SK-N-SH treated with all-trans-retinoic acid at 6 μM for 48 hours (cell line): ENCODE data around the gene STK39.

ENCODE experiments used
- ATAC-seq: fragments of 200-7000 bp; cut with Tn5 transposase; 3 replicates; pipeline ENCODE4 v1.9.1; 2020; ENCODE audit warnings: mild to moderate bottlenecking, moderate library complexity
- ARNTL ChIP-seq: fragments of 450-650 bp; formaldehyde crosslinking; IDR thresholded peaks from 2 replicates; pipeline ENCODE4 v1.5.0; 2020; ENCODE audit warnings: low read depth, mild to moderate bottlenecking, moderate library complexity, borderline replicate concordance
- BACH2 ChIP-seq: fragments of 250-450 bp; sonication (Bioruptor Pico); IDR thresholded peaks from 2 replicates; pipeline ENCODE4 v1.9.0; 2021; ENCODE audit warnings: mild to moderate bottlenecking, borderline replicate concordance
- CSDC2 ChIP-seq: fragments of 250-450 bp; sonication (Bioruptor Pico); IDR thresholded peaks from 2 replicates; pipeline ENCODE4 v1.5.0; 2020; ENCODE audit warnings: mild to moderate bottlenecking, moderate library complexity
- CSRNP3 ChIP-seq: fragments of 250-450 bp; sonication (Bioruptor Pico); IDR thresholded peaks from 2 replicates; pipeline ENCODE4 v1.5.1; 2021; ENCODE audit warnings: mild to moderate bottlenecking, moderate library complexity
- ESRRG ChIP-seq: fragments of 250-450 bp; sonication (Bioruptor Pico); IDR thresholded peaks from 2 replicates; pipeline ENCODE4 v1.6.1; 2021; ENCODE audit warnings: mild to moderate bottlenecking
- GLIS3 ChIP-seq: fragments of 250-450 bp; sonication (Bioruptor Pico); IDR thresholded peaks from 2 replicates; pipeline ENCODE4 v1.5.0; 2020; ENCODE audit warnings: mild to moderate bottlenecking, moderate library complexity
- ISL1 ChIP-seq: fragments of 250-450 bp; sonication (Bioruptor Pico); IDR thresholded peaks from 2 replicates; pipeline ENCODE4 v2.1.2; 2022; ENCODE audit warnings: mild to moderate bottlenecking, moderate library complexity
- PPARA ChIP-seq: fragments of 250-450 bp; sonication (Bioruptor Pico); IDR thresholded peaks from 2 replicates; pipeline ENCODE4 v1.5.0; 2020; ENCODE audit warnings: mild to moderate bottlenecking, borderline replicate concordance
- RARB ChIP-seq: fragments of 250-450 bp; sonication (Bioruptor Pico); IDR thresholded peaks from 2 replicates; pipeline ENCODE4 v1.8.0; 2021; ENCODE audit warnings: mild to moderate bottlenecking, moderate library complexity
- SNAI2 ChIP-seq: fragments of 250-450 bp; sonication (Bioruptor Pico); IDR thresholded peaks from 2 replicates; pipeline ENCODE4 v1.5.0; 2020; ENCODE audit warnings: mild to moderate bottlenecking, moderate library complexity
- TCF4 ChIP-seq: fragments of 250-450 bp; sonication (Bioruptor Pico); IDR thresholded peaks from 2 replicates; pipeline ENCODE4 v1.8.0; 2021; ENCODE audit warnings: mild to moderate bottlenecking, moderate library complexity, borderline replicate concordance
- TOX ChIP-seq: fragments of 250-450 bp; sonication (Bioruptor Pico); IDR thresholded peaks from 2 replicates; pipeline ENCODE4 v1.8.0; 2021; ENCODE audit warnings: mild to moderate bottlenecking, moderate library complexity, borderline replicate concordance
- ZC3H10 ChIP-seq: fragments of 250-450 bp; sonication (Bioruptor Pico); IDR thresholded peaks from 2 replicates; pipeline ENCODE4 v1.5.1; 2021; ENCODE audit warnings: mild to moderate bottlenecking, moderate library complexity
- ZFP3 ChIP-seq: fragments of 250-450 bp; sonication (Bioruptor Pico); IDR thresholded peaks from 2 replicates; pipeline ENCODE4 v1.5.0; 2020; ENCODE audit warnings: mild to moderate bottlenecking, moderate library complexity
- ZNF565 ChIP-seq: fragments of 450-650 bp; formaldehyde crosslinking; conservative IDR thresholded peaks from 2 replicates; pipeline ENCODE4 v1.5.0; 2020; ENCODE audit warnings: low read depth, mild to moderate bottlenecking, moderate library complexity
- ZNF8 ChIP-seq: fragments of 450-650 bp; formaldehyde crosslinking; IDR thresholded peaks from 2 replicates; pipeline ENCODE4 v1.5.0; 2020; ENCODE audit warnings: mild to moderate bottlenecking, moderate library complexity
- TF ChIP-seq, protein P1 (sequence below): fragments of 250-450 bp; sonication (Bioruptor Pico); IDR thresholded peaks from 2 replicates; pipeline ENCODE4 v1.8.0; 2021; ENCODE audit warnings: low read depth, mild to moderate bottlenecking, moderate library complexity, borderline replicate concordance
- TF ChIP-seq, protein P2 (sequence below): fragments of 250-450 bp; sonication (Bioruptor Pico); IDR thresholded peaks from 2 replicates; pipeline ENCODE4 v1.5.0; 2020; ENCODE audit warnings: mild to moderate bottlenecking, moderate library complexity

Gene STK39

DNA sequence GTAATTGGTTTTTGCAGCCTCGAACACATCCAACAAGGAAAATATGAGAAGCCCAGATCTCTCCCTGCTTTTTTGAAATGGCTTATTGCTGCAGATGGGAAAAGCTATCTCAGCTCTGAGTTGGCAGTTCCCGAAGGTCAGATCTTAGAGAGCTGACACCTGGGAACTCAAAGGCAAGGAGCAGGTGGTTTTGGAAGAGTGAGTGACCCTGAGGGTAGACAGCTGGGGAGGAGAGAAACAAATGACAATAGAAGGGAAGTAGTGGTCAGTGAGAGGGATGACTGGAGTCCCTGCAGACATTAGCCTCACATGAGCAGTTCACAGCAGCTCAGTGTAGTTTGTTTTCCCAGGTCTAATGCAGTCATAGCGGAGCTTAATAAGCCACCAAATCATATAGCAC lies 317.9 kb downstream of the STK39 start:
- TF ChIP-seq BACH2 (CRISPR knock-in tag) (no peak), ZC3H10 (CRISPR knock-in tag) (no peak), RARB (CRISPR knock-in tag) (no peak), CSRNP3 (CRISPR knock-in tag) (no peak), GLIS3 (CRISPR knock-in tag) (no peak), ZNF565 (CRISPR knock-in tag) (no peak)
- TF ChIP-seq, protein P1, sequence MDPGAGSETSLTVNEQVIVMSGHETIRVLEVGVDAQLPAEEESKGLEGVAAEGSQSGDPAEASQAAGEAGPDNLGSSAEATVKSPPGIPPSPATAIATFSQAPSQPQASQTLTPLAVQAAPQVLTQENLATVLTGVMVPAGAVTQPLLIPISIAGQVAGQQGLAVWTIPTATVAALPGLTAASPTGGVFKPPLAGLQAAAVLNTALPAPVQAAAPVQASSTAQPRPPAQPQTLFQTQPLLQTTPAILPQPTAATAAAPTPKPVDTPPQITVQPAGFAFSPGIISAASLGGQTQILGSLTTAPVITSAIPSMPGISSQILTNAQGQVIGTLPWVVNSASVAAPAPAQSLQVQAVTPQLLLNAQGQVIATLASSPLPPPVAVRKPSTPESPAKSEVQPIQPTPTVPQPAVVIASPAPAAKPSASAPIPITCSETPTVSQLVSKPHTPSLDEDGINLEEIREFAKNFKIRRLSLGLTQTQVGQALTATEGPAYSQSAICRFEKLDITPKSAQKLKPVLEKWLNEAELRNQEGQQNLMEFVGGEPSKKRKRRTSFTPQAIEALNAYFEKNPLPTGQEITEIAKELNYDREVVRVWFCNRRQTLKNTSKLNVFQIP, result no peak
- no peak for ATAC-seq

- TF ChIP-seq ESRRG (CRISPR knock-in tag) (no peak), ISL1 (CRISPR knock-in tag) (no peak), CSDC2 (CRISPR knock-in tag) (no peak), TOX (CRISPR knock-in tag) (no peak), GLIS3 (CRISPR knock-in tag) (no peak), BACH2 (CRISPR knock-in tag) (no peak), ZNF8 (CRISPR knock-in tag) (no peak), PPARA (CRISPR knock-in tag) (no peak), TCF4 (CRISPR knock-in tag) (no peak), ARNTL (CRISPR knock-in tag) (no peak)
- TF ChIP-seq, protein P1, result no peak
- TF ChIP-seq, all 23 proteins: peak for 0
- ATAC-seq, result no peak
Measured at GRCh38 chr2:167928434-167928833, 319.0 kb downstream of the STK39 start.

DNA sequence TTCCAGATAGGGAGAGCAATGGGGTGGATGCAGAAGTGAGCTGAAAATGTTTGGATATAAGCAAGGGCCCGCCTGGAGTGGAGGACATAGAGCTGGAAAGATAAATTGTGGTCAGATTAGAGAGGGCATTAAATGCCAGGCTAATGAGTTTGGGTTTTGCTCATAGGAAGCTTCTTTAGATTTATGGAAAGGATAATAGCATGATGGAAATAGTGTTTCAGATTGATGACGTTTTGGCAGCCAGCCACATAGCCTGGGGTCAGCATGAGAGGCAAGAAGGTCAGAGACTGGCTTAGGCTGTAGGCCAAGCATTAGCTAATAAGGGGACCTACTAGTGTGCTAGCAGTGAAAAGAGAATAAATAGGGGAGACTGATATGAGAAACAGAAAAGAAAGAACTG lies 321.6 kb downstream of the STK39 start:
- TF ChIP-seq SNAI2 (CRISPR knock-in tag) (no peak), BACH2 (CRISPR knock-in tag) (no peak), ESRRG (CRISPR knock-in tag) (no peak), GLIS3 (CRISPR knock-in tag) (no peak), RARB (CRISPR knock-in tag) (no peak), ZC3H10 (CRISPR knock-in tag) (no peak)
- TF ChIP-seq, protein P2, sequence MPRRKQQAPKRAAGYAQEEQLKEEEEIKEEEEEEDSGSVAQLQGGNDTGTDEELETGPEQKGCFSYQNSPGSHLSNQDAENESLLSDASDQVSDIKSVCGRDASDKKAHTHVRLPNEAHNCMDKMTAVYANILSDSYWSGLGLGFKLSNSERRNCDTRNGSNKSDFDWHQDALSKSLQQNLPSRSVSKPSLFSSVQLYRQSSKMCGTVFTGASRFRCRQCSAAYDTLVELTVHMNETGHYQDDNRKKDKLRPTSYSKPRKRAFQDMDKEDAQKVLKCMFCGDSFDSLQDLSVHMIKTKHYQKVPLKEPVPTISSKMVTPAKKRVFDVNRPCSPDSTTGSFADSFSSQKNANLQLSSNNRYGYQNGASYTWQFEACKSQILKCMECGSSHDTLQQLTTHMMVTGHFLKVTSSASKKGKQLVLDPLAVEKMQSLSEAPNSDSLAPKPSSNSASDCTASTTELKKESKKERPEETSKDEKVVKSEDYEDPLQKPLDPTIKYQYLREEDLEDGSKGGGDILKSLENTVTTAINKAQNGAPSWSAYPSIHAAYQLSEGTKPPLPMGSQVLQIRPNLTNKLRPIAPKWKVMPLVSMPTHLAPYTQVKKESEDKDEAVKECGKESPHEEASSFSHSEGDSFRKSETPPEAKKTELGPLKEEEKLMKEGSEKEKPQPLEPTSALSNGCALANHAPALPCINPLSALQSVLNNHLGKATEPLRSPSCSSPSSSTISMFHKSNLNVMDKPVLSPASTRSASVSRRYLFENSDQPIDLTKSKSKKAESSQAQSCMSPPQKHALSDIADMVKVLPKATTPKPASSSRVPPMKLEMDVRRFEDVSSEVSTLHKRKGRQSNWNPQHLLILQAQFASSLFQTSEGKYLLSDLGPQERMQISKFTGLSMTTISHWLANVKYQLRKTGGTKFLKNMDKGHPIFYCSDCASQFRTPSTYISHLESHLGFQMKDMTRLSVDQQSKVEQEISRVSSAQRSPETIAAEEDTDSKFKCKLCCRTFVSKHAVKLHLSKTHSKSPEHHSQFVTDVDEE (CRISPR knock-in tag), result no peak
- no peak for ATAC-seq

DNA sequence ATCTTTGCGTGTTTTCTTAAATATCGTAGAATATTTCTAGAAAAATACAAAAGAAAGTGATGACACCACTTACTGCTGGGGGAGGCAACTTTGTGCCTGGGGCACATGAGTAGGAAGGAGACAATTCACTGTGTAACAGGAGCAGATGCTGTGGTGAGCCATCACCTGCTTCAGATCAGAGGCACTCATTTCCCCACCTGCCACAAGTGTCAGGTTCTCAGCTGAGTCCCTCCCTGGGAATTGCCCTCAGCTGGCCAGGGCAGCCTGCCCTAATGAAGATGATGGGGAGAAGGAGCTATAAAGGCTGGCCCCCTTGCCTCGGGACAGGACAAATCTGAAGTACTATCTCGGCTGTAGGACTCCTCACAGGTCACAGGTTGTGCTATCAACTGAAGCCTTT lies 322.8 kb downstream of the STK39 start:
- no peak for ATAC-seq
- TF ChIP-seq GLIS3 (CRISPR knock-in tag) (no peak), CSRNP3 (CRISPR knock-in tag) (no peak), TCF4 (CRISPR knock-in tag) (no peak), TOX (CRISPR knock-in tag) (no peak), ZFP3 (CRISPR knock-in tag) (no peak)
